Thyroid gland (tissue), 4 donors: ENCODE measurements around the gene SPOCK2.

ENCODE experiments used
- POLR2A ChIP-seq, 2 donors: fragments of 450-650 bp; IDR thresholded peaks; one replicate each; pipeline ENCODE4 v1.6.1; 2017; ENCODE audit warnings: antibody characterized with exemption in 2 of 2, mild to moderate bottlenecking in 2 of 2, moderate library complexity in 1 of 2
- TF ChIP-seq, protein P1 (sequence below), 6 experiments: fragments of 200-600 bp in 3 of 6; fragments of 450-650 bp in 3 of 6; sonication (generic) in 3 of 6; IDR thresholded peaks; one replicate each; pipeline ENCODE4 v1.5.1; 2016 to 2019; ENCODE audit warnings: antibody characterized with exemption in 6 of 6, mild to moderate bottlenecking in 2 of 6, inconsistent platforms in 1 of 6, moderate library complexity in 1 of 6

DNA sequence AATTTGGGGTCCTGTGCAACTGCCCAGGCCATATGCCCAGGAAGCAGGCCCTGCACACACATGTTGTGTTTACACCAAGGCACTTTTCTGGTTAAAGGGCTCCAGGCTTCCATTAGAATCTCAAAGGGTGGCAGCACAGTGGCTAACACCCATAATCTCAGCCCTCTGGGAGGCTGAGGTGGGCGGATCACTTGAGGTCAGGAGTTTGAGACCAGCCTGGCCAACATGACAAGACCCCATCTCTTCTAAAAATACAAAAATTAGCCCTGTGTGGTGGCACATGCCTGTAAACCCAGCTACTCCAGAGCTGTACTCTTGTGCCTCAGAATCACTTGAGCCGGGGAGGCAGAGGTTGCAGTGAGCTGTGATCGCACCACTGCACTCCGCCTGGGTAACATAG is 53.6 kb downstream of the SPOCK2 start:
- TF ChIP-seq, protein P1, sequence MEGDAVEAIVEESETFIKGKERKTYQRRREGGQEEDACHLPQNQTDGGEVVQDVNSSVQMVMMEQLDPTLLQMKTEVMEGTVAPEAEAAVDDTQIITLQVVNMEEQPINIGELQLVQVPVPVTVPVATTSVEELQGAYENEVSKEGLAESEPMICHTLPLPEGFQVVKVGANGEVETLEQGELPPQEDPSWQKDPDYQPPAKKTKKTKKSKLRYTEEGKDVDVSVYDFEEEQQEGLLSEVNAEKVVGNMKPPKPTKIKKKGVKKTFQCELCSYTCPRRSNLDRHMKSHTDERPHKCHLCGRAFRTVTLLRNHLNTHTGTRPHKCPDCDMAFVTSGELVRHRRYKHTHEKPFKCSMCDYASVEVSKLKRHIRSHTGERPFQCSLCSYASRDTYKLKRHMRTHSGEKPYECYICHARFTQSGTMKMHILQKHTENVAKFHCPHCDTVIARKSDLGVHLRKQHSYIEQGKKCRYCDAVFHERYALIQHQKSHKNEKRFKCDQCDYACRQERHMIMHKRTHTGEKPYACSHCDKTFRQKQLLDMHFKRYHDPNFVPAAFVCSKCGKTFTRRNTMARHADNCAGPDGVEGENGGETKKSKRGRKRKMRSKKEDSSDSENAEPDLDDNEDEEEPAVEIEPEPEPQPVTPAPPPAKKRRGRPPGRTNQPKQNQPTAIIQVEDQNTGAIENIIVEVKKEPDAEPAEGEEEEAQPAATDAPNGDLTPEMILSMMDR (IDR thresholded peaks at IDR 0.05): no peak
- TF ChIP-seq POLR2A (IDR thresholded peaks at IDR 0.05): no peak
